Measurements from ENCODE around the gene ABT1.
"Not testable (repeated sequence)": the region's sequence is repeated elsewhere in the genome, so short reads cannot be mapped to it uniquely, and the experiment has no call there.

Gene ABT1

GRCh38 chr6:26596579-26597388, at the start of gene ABT1:
Gene ABT1 (plus strand): TSS chr6:26596953. CDS start chr6:26596983, 30 bp downstream.
- peak; percentile 95 to 98 for DNase-seq

GRCh38 chr6:26547363-26547762, 49.4 kb upstream of the ABT1 start:
- not testable (repeated sequence) for DNase-seq

- peak; percentile 71 to 74 for DNase-seq
These were observed 46.3 kb upstream of the ABT1 start for GRCh38 chr6:26550250-26550993.

GRCh38 chr6:26552205-26552604, 44.5 kb upstream of the ABT1 start:
- no peak for DNase-seq

- no peak for DNase-seq
These were observed 44.0 kb upstream of the ABT1 start for GRCh38 chr6:26552640-26553188.

GRCh38 chr6:26553264-26553634, 43.5 kb upstream of the ABT1 start:
- DNase-seq = peak; percentile 82 to 85

- DNase-seq = peak; percentile 85 to 86
These were observed 42.9 kb upstream of the ABT1 start for GRCh38 chr6:26553635-26554446.

- no peak for DNase-seq
These were observed 42.4 kb upstream of the ABT1 start for GRCh38 chr6:26554447-26554696.

GRCh38 chr6:26554697-26555504, 41.9 kb upstream of the ABT1 start:
- DNase-seq = peak; percentile 71 to 77

GRCh38 chr6:26555505-26556262, 41.1 kb upstream of the ABT1 start:
- DNase-seq = peak in 1 of 2 donors; percentile 15

GRCh38 chr6:26556263-26557070, 40.3 kb upstream of the ABT1 start:
- DNase-seq = peak; percentile 57 to 71

- DNase-seq = no peak
These were observed 35.0 kb upstream of the ABT1 start for GRCh38 chr6:26561533-26562466.

GRCh38 chr6:26563488-26563887, 33.3 kb upstream of the ABT1 start:
- DNase-seq = no peak

- DNase-seq = peak; percentile 99 to 100
These were observed 27.9 kb upstream of the ABT1 start for GRCh38 chr6:26568601-26569432.

GRCh38 chr6:26569433-26569764, 27.4 kb upstream of the ABT1 start:
- no peak for DNase-seq

- DNase-seq = no peak
These were observed 26.5 kb upstream of the ABT1 start for GRCh38 chr6:26570027-26570809.

- DNase-seq = peak; percentile 62 to 70
These were observed 25.0 kb upstream of the ABT1 start for GRCh38 chr6:26571592-26572296.
